Endothelial cell of hepatic sinusoid (primary cell): ENCODE data around the gene RPUSD1.

Experiments
- in situ Hi-C: cut with HindIII; loops from 2 replicates; pipeline ENCODE4 v1.10.0; 2017; ENCODE audit warnings: low sequenced_read_pairs

The RPUSD1 gene

DNA sequence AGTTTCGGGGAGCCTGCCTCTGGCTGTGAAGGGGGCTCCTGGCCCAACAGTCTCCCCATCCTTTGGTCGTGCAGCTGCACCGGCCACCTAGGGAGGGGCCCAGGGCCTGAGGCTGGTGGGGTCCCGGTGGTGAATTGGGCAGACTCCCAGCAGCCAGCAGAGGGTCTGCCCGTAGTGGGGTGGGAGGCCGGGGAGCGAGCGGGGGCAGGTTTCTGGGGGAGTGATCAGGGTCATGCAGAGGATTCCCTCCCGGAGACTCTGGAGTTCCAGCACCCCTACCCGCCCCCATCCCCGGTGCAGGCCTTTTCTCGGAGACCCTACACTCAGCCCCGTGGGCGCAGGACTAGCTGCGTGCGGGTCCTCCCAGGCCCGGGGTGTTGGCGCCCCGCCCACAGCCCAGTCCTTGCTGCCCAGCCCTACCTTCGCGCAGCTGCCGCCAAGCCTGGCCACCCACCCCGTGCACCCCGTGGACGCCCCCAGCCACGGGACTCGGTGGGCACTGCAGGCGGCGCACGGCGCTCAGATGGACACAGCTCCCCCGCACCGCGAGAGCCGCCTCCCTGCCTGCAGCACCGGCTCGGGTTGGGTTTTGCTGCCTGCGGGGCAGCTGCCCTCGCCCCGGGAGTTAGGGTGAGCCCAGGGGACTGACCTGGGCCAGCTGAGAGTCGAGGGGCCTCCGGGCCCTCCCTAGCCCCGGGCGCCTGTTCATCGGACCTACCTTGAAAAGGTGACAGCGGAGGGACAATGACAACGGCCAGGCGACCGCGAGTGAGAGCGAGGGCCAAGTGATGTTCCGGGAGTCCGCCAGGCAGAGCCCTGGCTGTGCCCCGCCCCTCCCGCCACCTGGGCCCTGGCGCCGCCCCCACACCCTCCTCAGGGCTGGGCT lies 12.0 kb upstream of the RPUSD1 start, which contains the start of gene GNG13:
GNG13 (minus strand) TSS at position 787 of the 886 bp plus-strand sequence. CDS start 1,657 bp downstream, outside the sequence.
- in situ Hi-C loops = no loop called here

DNA sequence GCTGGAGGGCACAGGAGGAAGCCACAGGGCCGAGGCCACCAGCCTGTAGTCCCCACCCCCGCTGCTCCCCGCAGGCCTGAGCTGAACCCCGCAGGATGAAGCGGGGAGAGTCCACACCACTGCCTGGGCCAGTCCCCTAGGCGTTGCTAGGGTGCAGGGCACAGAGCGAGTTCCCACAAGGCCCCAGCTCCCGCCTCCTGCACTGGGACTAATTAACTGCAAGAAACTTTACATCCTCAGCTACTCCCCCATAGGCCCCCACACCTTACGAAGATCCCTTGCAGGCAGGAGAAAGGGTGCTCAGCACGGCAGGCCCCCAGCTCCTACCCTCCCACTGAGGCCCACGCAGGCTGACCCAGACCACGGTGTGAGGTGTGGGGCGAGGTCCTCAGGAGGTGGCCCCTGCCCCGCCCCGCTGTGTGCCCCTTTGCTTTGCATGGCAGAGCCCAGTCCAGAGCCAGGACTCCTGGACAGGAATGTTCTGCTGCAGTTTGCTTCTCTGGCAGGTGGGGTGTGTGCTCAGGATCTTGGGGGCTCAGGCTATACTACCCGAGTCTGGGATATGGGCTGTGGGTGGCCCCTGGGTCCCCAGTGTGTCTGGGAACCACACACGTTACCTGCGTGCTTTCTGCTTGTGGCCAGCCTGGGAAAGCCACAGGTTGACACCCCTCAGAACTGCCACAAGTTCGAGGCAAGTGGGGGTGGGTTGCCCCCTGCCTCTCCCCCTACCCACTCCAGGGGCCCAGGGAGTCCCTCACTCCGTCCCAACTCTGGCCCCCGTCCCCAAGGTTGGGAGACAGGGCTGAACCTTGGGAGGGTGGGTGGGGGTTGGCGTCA lies 11.1 kb upstream of the RPUSD1 start:
- in situ Hi-C loops = no loop called here

DNA sequence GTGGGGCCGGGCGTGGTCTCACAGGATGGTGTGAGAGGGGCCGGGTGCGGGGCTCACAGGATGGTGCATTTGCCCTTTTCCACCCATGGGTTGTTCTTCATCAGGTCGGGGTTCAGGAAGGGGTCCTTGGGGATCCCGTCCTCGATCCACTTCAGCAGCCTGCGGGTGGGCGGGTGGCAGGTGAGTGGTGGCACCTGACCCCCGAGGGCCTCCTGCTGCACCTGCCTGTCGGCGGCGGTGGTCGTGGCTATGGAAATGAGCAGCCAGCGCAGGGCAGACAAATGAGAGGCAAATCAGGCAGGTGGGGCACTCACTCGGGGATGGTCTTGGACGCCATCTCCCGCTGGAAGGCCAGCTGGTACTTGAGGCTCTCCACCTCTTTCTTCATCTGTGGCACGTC lies 10.5 kb upstream of the RPUSD1 start:
- in situ Hi-C loops = no loop called here

DNA sequence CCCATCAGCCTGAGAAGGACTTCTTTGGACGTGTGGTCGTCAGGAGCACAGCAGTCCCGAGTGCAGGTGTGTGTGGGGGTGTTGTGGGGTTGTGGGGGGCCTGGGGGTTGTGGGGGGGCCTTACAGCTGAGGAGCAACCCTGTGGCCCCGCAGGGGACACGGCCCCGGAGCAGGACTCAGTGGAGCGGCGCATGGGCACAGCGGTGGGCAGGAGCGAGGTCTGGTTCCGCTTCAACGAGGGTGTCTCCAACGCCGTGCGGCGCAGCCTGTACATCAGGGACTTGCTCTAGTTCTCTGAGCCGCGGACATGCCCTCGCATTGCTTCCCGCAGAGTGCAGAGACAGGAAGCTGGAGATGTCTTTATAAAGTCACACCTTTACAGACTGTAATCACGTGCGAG lies 9.5 kb upstream of the RPUSD1 start:
- in situ Hi-C loops = no loop called here

DNA sequence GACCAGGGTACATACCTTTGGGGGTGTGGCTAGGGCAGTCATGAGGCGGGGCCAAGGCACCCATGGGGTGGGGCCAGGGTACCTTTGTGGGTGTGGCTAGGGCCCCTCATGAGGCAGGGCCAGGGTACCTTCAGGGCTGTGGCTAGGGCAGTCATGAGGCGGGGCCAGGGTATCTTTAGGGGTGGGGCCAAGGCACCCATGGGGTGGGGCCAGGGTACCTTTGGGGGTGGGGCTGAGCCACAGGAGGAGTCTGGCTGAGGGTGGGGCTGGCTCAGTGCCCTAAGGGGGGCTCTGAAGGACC lies 8.9 kb upstream of the RPUSD1 start:
- in situ Hi-C loops = no loop called here

DNA sequence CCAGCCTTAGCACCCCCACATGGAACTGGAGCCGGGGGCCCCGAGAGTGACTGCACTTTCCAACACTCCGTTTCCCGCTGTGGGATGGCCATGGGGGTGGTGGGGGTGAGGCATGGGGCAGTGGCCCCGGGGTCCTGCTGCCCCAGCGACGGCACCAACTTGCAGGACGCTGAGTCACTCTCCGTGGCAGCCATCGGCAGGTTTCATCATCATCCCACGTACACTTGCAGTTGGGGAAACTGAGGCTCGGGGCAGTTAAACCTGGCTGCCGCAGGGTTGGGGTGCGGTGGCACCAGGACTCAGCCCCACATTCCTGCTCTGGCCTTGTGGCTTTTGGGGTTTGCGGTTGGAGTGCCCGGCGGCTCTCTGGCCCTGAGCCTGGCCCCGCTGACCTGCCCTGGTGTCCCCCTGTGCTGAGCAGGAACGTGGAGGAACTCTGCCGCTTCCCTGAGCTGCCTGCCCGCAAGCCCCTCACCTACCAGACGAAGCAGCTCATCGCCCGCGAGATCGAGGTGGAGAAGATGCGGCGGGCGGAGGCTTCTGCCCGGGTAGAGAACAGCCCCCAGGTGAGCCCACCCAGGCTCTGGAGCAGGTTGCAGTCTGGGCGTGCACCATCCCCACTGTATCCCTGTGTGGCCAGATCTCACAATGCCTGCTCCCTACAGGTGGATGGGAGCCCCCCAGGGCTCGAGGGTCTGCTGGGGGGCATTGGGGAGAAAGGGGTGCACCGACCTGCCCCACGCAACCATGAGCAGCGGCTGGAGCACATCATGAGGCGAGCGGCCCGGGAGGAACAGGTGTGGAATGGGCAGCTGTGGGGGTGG lies 8.3 kb upstream of the RPUSD1 start:
- in situ Hi-C loops = no loop called here

DNA sequence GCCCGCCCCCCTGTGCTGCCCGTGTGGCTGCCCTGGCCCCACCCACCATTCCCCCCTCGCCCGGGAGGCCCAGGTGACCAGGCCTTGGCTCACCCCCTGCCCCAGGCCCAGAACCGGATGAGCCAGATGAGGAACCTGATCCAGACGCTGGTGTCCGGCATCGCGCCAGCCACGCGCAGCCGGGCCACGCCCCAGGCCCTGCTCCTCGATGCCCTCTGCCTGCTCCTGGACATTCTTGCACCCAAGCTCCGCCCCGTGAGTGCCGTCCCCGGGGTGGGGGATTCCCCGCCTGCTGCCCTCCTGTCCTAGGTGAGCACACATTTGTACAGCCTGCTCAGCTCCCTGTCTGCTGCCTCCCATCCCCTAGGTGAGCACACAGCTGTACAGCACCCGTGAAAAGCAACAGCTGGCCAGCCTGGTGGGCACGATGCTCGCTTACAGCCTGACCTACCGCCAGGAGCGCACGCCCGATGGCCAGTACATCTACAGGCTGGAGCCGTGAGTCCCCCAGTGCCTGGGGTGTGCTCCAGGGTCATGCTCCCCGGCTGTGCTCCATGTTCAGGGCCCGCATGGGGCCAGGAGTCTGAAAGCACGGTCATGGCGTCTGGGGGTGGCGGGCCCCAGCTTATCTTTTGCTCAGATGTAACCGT lies 7.5 kb upstream of the RPUSD1 start:
- in situ Hi-C loops = no loop called here

DNA sequence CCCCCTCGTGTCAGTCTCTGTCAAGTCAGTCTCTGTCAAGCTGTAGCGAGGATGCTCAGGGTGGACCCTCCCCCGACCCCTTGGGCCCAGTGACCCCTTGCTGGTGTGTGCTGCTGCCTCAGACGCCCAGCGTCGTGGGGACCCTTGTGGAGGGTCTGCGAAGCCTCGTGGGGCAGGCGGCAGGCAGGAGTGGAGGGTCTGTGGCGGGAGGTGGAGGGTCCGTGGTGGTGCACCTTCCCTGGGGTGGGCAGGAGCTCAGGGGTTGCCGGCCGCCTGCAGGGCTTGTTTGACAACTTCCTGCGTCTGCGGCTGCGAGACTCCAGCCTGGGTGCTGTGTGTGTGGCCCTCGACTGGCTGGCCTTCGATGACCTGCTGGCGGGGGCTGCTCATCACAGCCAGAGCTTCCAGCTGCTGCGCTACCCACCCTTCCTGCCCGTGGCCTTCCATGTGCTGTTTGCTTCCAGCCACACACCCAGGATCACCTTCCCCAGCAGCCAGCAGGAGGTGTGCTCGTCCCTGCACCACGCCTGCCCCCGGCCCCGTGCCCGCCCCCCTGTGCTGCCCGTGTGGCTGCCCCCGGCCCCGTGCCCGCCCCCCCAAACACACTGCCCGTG lies 6.8 kb upstream of the RPUSD1 start:
- in situ Hi-C loops = no loop called here

DNA sequence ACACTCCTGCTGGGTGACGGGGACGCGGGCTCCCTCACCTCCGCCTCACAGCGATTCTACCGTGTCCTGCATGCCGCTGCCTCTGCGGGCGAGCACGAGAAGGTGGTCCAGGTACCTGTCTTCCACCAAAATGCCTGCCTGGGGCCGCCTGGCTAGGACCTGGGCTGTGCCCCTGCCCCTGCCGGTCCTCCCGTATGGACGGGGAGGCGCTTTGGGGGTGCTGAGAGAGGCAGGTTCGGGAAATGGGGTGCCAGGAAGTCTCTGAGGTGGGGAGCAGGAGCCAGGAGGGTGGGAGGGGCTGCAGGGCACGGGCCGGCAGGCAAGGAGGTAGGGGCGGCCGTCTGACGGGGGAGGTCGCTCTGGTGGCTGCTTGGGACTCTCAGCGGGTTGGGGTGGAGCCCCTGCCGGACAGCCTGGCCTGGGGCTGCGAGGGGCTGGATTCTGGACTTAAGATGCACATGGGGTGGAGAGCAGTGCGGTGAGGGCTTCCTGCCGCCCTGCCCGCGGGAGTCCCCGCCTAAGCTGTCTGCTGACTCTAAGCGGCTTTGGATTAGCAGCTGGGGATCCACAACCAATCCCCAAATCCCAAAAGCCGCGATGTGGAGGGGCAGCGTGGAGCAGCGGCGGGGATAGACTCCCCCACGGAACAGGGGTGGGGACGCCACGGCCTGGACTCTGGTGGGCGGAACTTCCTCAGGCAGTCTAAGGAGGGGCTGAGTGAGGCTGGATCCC lies 6.1 kb upstream of the RPUSD1 start:
- in situ Hi-C loops = no loop called here

DNA sequence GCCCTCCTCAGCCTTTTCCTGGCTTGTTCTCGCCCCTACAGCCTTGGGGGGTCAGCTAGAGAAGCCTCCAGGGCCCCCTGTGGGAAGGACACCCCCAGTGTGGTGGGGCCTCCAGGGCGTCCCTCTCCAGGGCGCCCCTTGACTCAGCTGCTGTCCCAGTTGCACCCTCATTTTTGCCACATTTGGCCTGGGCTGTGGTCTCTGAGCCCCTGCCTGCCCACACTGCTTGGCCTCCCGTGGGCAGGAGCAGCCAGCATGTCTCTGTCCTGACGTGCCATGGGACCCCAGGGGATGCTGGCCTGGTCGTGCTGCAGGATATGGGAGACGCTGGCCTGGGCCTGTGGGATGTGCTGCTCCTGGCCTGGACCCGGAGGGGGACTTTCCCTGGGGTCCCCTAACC lies 5.2 kb upstream of the RPUSD1 start:
- in situ Hi-C loops = no loop called here

DNA sequence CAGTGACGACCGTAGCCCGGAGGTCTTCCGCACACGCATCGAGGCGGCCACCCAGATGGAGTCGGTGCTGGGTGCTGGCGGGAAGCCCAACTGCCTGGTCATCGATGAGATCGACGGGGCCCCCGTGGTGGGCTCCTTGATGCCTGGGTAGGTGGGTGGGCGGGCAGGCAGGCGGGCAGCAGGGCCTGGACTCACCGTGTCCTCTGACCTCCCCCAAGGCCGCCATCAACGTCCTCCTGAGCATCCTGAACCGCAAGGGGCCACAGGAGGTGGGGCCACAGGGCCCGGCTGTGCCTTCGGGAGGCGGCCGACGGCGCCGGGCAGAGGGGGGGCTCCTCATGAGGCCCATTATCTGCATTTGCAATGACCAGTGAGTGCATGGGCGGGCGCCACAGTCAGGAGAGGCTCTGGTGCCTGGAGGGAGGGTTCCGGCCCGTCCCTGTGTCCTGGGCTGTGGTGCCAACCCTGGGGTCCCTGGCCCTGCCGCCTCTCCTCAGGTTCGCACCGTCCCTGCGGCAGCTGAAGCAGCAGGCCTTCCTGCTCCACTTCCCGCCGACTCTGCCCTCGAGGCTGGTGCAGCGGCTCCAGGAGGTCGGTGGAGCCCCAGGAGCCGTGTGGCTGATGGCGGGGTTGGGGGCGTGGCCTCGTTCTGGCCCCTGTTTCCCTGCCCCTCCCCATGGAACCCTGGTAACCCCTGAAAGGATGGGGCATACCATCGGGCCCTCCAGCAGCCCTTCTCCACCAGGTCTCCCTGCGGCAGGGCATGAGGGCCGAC lies 4.2 kb upstream of the RPUSD1 start:
- in situ Hi-C loops = no loop called here

DNA sequence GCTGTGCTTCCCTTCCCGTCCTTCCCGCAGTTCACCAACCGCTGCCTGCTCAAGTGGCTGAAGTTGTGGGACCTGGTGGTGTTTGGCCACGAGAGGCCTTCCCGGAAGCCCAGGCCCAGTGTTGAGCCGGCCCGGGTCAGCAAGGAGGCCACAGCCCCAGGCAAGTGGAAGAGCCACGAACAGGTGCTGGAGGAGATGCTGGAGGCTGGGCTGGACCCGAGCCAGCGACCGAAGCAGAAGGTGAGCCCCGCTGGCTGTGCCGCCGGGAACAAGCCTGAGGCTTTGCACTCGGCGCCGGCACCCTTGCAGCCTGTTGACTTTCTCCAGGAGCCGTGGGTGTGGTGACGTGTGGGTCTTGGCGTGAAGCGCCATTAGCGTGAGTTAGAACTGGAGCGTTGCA lies 3.0 kb upstream of the RPUSD1 start:
- in situ Hi-C loops = no loop called here

DNA sequence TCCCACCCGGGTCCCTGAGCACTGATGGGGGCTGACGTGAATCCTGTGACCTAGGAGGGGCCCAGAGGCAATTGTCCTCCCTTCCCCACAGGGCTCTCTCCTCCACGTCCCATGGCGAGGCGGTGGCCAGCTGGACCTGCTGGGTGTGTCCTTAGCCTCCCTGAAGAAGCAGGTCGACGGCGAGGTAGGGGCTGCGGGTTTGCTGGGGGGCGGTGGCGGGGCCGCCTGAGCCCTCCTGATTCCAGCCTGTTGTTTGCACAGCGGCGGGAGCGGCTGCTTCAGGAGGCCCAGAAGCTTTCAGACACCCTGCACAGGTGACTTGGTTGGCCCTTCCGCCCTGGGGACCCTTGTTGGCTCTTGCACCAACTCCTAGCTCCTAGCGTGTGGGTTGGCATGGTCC lies 1.9 kb upstream of the RPUSD1 start:
- in situ Hi-C loops = no loop called here

DNA sequence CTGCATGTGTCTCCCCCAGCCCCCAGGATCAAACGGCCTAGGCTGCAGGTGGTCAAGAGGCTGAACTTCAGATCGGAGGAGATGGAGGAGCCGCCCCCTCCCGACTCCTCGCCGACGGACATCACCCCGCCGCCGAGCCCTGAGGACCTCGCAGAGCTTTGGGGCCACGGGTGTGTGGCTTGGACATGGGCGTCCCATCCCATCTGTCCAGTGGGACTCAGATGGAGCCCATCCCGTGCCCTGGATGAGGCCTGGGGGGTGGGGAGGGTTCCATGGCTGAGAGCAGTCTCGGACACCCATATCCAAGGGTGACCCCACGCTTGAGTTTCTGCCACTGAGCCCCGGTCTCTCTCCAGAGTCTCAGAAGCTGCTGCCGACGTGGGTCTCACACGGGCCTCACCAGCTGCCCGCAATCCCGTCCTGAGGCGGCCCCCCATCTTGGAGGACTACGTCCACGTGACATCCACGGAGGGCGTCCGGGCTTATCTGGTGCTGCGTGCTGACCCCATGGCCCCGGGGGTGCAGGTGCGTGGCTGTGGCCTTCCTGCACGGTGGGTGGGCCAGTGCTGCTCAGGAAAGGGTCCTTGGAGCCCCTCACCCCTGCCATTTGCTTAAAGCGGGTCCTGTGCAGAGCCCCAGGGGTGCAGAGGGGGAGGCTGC lies 1.1 kb upstream of the RPUSD1 start:
- in situ Hi-C loops = no loop called here

DNA sequence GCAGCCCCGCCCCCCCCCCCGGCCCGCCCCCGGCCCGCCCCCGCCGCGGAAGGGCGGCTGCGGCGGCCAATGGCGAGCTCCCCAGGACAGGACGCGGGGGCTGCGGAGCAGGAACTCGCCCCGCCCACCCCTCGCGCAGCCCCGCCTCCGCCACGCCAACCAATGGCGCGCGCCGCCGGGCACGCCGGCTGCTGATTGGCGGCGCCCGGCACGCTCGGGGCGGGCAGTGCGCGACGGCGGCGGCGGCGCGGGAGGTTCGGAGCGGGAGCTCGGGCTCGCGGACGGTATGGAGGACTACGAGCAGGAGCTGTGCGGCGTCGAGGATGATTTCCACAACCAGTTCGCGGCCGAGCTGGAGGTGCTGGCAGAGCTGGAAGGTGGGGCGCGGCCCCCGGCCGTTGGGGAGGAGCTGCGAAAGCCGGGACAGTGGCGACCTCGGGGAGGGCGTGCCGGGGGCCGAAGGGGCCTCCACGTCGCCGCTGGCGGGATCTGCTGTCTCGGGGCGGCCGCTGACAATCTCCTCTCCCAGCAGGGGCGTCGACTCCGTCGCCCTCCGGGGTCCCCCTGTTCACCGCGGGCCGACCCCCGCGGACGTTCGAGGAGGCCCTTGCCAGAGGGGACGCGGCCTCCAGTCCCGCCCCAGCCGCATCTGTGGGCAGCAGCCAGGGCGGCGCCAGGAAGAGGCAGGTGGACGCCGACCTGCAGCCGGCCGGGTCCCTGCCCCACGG lies 382 bp upstream of the RPUSD1 start, which contains the start of gene CHTF18:
CHTF18 (plus strand) TSS at position 222 of the 728 bp plus-strand sequence; CDS start at position 287, 65 bp downstream.
- in situ Hi-C loops = no loop called here

DNA sequence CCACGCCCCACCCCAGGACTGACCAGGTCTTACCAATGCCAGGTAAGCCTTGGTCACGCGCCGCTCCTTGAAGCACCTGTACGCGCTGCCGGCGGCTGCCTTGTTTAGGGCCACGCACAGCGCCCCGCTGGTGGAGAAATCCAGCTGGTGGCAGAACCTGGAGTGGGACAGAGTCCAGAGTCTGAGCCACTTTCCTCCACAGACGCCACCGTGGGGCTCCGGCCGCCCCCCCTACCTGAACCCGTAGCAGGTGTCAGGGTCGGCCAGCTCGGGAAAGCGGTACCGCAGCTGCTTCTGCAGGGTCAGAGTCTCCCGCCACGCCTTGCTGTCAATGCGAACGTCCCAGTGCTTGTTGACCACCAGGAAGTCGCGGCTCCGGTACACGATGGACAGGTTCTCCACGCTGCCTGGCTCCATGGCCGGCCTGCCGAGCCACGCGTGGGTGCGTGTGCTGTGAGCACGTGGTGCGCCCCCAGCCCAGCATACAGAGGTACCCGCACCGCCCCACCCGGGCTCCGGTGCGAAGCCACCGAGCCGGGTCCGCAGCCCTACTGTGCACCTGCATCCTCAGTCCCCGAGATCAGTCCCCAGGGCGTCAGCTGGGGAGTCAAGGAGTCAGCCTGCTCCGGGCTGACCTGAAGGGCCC lies 737 bp downstream of the RPUSD1 start:
- in situ Hi-C loops = no loop called here
